ENCODE measurements around the gene SPON2.
"Not testable (repeated sequence)": the region's sequence is repeated elsewhere in the genome, so short reads cannot be mapped to it uniquely, and the experiment has no call there.

SPON2 gene

GRCh38 chr4:1151541-1151940, 20.8 kb downstream of the SPON2 start:
- DNase-seq (ENCODE audit: low spot score), result no peak

- DNase-seq (ENCODE audit: low spot score), result no peak
These were observed 21.5 kb downstream of the SPON2 start for GRCh38 chr4:1150875-1151274.

DNA sequence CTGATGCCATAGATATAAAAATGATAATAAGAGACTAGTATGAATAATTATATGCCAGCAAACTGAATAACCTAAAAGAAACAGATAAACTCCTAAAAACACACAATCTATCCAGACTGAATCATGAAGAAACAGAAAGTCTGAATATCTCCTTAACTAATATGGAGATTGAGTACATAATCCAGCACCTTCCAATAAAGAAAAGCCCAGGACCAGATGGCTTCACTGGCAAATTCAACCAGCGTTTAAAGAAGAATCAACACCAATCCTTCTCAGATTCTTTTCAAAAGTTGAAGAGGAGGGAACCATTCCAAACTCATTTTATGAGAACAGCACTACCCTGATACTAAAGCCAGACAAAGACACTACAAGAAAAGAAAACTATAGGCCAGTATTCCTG, 32.5 kb downstream of the SPON2 start:
- DNase-seq (ENCODE audit: low spot score), result no peak

DNA sequence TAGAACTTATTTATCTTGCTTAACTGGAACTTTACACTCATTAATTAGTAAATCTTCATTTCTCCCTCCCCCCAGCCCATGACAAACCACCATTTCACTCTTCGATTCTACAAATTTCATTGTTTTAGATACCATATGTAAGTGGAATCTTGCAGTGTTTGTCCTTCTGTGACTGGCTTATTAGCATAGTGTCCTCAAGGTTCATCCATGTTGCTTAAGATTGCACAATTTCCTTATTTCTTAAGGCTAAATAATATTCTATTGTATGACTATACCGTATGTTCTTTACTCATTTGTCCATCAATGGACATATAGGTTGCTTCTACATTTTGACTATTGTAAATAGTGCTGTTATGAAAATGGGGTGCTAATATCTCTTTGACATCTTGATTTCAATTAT, 34.5 kb downstream of the SPON2 start:
- DNase-seq (ENCODE audit: low spot score), result no peak

GRCh38 chr4:1137063-1137776, 35.2 kb downstream of the SPON2 start:
- no peak for DNase-seq (ENCODE audit: low spot score)

- peak; percentile 41 for DNase-seq (ENCODE audit: low spot score)
These were observed 36.3 kb downstream of the SPON2 start for GRCh38 chr4:1136048-1136447.

DNA sequence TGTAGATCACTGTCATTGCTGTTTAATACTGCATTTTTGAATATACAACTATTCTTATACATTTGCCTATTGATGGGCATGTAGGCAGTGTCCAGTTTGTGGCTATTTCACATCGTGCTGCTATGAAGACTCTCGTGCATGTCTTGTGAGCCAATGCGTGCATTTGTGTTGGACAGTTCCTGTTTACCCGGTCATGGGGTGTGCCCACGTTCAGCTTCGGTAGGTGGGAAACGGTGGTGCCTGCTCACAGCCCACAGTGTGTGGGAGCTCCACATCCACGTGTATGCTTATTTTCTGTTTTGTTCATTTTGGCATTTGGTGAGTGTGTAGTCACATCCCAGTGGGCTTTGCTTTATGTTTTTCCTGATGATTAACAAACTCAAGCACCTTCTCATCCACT, 39.4 kb downstream of the SPON2 start:
- DNase-seq (ENCODE audit: low spot score), result no peak

DNA sequence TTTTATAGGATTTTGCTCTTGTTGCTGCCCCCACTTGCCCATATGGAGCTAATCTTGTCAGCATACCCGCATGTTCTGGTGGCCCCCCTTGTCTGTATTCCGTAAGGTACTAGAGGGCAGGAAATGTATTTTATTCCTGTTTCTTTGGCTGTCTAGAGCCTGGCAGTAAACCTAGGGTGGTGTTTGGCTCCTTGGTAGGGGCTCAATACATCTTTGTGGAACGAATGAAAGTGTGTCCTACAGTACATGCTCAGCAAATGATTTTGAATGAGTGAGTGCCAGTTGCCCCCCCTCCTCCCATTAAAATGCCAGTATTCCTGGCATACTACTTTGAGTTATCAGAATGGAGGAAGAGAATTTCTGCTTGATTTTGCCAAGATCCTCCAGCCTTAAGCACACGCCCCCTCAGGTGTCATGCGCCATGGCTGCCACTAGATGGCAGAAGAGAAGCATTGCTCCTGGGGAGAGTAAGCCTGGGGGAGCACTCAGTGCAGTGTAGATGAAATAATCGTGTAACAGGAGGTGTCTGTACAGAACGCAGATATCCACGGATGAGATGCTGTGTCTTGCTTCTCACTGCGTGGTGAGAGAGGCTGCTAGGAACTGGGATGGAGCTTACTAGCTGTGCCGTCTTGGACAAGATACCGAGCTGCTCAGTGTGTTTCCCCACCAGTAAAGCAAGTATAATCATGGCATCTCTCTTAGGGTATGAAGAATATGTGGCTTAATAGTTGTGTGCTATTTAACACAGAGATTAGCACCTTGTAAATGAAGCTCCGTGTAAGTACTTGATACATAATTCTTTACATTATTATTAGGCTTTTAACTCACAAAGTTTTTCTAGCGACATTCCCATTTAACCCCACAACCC, 41.8 kb downstream of the SPON2 start:
- peak; percentile 83 for DNase-seq (ENCODE audit: low spot score)

DNA sequence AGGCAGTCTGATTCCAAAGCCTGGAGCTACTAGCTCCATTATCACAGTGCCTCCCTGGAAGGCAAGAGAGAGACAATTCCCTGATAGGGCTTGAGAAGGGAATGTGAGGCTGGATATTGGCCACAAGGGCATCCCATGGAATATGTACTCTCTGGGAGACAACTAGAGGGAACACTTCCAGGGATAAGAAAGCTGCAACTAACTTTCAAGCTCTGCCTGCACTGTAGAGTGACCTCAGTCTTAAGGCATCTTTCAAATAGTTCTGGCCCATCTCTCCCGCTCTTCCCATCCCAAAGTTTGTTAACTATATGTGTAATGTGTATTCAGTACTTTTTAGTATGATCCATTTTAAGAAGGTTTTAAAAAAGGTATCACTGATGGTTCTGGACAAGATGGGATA, 45.9 kb downstream of the SPON2 start:
- DNase-seq (ENCODE audit: low spot score), result no peak

DNA sequence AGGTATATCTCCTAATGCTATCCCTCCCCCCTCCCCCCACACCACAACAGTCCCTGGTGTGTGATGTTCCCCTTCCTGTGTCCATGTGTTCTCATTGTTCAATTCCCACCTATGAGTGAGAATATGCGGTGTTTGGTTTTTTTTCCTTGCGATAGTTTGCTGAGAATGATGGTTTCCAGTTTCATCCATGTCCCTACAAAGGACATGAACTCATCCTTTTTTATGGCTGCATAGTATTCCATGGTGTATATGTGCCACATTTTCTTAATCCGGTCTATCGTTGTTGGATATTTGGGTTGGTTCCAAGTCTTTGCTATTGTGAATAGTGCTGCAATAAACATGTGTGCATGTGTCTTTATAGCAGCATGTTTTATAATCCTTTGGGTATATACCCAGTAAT, 46.9 kb downstream of the SPON2 start:
- not testable (repeated sequence) for DNase-seq (ENCODE audit: low spot score)

DNA sequence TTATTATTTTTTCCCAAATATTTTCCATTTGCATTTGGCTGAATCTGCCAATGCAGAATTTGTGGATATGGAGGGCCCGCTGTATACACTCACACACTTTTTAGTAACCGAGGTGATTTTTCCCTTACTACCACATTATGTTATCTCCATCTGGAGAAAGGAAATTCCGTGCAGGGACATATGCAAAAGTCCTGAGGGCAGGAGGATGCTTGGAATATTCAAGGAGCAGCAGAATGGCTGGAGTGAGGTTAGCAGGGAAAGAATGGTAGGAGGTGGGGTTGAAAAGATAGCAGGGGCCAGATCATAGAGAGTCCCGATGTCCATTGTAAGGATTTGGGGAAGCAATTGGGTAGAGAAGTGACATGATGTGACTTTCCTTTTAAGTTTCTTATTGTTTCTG, 47.6 kb downstream of the SPON2 start:
- no peak for DNase-seq (ENCODE audit: low spot score)

GRCh38 chr4:1122505-1122904, 49.9 kb downstream of the SPON2 start:
- DNase-seq (ENCODE audit: low spot score), result peak; percentile 49
